C4-2B (cell line): Measurements from ENCODE around the gene PRMT3.

ENCODE experiments used
- ZFX ChIP-seq: fragments of 450-650 bp; IDR thresholded peaks from 2 replicates; pipeline ENCODE4 v1.6.1; 2017
- TF ChIP-seq, protein P1 (sequence below): fragments of 450-650 bp; conservative IDR thresholded peaks from 2 replicates; pipeline ENCODE4 v1.5.1; 2017; ENCODE audit warnings: mild to moderate bottlenecking

DNA sequence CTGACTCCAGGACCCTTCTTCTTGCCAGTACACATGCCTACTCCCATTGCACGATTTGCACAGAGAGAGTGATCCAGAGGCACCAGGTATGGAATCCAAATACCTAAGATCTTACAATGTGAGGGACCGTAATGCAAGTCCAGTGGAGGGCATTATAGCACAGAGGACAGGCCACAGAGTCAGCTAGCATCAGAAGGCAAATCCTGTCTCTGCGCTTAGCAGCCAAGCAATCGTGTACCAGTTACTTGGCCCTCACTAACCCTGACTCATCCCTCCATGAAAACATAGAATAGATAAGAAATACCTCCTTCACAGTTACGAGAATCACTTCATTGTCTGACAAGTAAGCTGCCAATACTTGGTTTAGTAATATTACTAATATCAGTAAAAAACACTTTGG, 142.2 kb downstream of the PRMT3 start:
- TF ChIP-seq, protein P1, sequence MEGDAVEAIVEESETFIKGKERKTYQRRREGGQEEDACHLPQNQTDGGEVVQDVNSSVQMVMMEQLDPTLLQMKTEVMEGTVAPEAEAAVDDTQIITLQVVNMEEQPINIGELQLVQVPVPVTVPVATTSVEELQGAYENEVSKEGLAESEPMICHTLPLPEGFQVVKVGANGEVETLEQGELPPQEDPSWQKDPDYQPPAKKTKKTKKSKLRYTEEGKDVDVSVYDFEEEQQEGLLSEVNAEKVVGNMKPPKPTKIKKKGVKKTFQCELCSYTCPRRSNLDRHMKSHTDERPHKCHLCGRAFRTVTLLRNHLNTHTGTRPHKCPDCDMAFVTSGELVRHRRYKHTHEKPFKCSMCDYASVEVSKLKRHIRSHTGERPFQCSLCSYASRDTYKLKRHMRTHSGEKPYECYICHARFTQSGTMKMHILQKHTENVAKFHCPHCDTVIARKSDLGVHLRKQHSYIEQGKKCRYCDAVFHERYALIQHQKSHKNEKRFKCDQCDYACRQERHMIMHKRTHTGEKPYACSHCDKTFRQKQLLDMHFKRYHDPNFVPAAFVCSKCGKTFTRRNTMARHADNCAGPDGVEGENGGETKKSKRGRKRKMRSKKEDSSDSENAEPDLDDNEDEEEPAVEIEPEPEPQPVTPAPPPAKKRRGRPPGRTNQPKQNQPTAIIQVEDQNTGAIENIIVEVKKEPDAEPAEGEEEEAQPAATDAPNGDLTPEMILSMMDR = no peak
- TF ChIP-seq ZFX = no peak
